Natural killer cell (primary cell): ENCODE measurements around the gene DEFB114. TPM values are rescaled to one million over a fixed set of nuclear protein-coding genes. Genes with fewer than 3 reads are reported as not detected.

Source experiments
- ATAC-seq, 3 donors: fragments of 150-1000 bp in 2 of 3; fragments of 200-7000 bp in 1 of 3; cut with Tn5 transposase; 1 replicate in 1 of 3; 2 replicates in 2 of 3; pipeline ENCODE4 v1.10.0; 2021; ENCODE audit warnings: mild to moderate bottlenecking in 2 of 3, moderate library complexity in 2 of 3
- DNase-seq, 2 donors: peaks; one replicate each; pipeline versions ENCODE4 v3.0.0 to v3.0.0-alpha.2; 2013 to 2021; ENCODE audit warnings: mixed read lengths in 1 of 2
- H3K27ac ChIP-seq: one replicate; pipeline ENCODE4 v1.5.1; 2013; ENCODE audit warnings: mild to moderate bottlenecking, low read length
- H3K27me3 ChIP-seq: one replicate; pipeline ENCODE4 v1.6.1; 2013; ENCODE audit warnings: low read length; ENCODE audit not compliant: control insufficient read depth, insufficient read depth
- H3K36me3 ChIP-seq: one replicate; pipeline ENCODE4 v1.6.1; 2013; ENCODE audit warnings: low read length; ENCODE audit not compliant: control insufficient read depth, insufficient read depth
- H3K4me1 ChIP-seq: one replicate; pipeline ENCODE4 v1.6.1; 2013; ENCODE audit warnings: low read length; ENCODE audit not compliant: control insufficient read depth, insufficient read depth
- H3K4me3 ChIP-seq: one replicate; pipeline ENCODE4 v1.5.1; 2013; ENCODE audit warnings: low read length
- H3K9me3 ChIP-seq: one replicate; pipeline ENCODE4 v1.6.1; 2013; ENCODE audit warnings: low read length; ENCODE audit not compliant: control insufficient read depth, insufficient read depth
- H3K27ac Mint-ChIP-seq, 2 donors: one replicate each; pipeline ENCODE4 v1.8.0; 2022; ENCODE audit warnings: mild to moderate bottlenecking in 2 of 2, mixed read lengths in 2 of 2, moderate library complexity in 1 of 2
- H3K27me3 Mint-ChIP-seq, 2 donors: one replicate each; pipeline ENCODE4 v1.8.0; 2022; ENCODE audit warnings: low read depth in 2 of 2, mixed read lengths in 2 of 2
- H3K36me3 Mint-ChIP-seq: one replicate; pipeline ENCODE4 v1.8.0; 2022; ENCODE audit warnings: mixed read lengths
- H3K4me1 Mint-ChIP-seq, 2 donors: one replicate each; pipeline ENCODE4 v1.8.0; 2022; ENCODE audit warnings: mixed read lengths in 2 of 2
- H3K4me3 Mint-ChIP-seq: one replicate; pipeline ENCODE4 v1.8.0; 2022; ENCODE audit warnings: mild to moderate bottlenecking, moderate library complexity, mixed read lengths
- H3K9me3 Mint-ChIP-seq, 2 donors: one replicate each; pipeline ENCODE4 v1.8.0; 2022; ENCODE audit warnings: mixed read lengths in 2 of 2
- WGBS: methylation state at CpG from one replicate; pipeline ENCODE4 v1.1.7; 2013; ENCODE audit warnings: missing lambda C conversion rate; ENCODE audit not compliant: insufficient coverage; 5-methylcytosine and 5-hydroxymethylcytosine counted together
- intact Hi-C: fragments of 100-400 bp; cut with micrococcal nuclease; formaldehyde crosslinking; loops from one replicate; pipeline ENCODE4 v1.14.2; 2022
- total RNA-seq, 4 donors: library from RNA; stranded (reverse); fragments of 120-200 nt in 1 of 4; gene quantifications; one replicate each; pipeline versions ENCODE4 v1.2.3 to v1.2.4, GENCODE V29; 2013 to 2022
- TF ChIP-seq, protein P1 (sequence below): fragments of 200-600 bp; IDR thresholded peaks from one replicate; pipeline ENCODE4 v1.8.0; 2022; ENCODE audit warnings: antibody characterized with exemption

The DEFB114 gene, protein sequence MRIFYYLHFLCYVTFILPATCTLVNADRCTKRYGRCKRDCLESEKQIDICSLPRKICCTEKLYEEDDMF
- total RNA-seq, result not detected
- not detected for total RNA-seq (2013)

DNA sequence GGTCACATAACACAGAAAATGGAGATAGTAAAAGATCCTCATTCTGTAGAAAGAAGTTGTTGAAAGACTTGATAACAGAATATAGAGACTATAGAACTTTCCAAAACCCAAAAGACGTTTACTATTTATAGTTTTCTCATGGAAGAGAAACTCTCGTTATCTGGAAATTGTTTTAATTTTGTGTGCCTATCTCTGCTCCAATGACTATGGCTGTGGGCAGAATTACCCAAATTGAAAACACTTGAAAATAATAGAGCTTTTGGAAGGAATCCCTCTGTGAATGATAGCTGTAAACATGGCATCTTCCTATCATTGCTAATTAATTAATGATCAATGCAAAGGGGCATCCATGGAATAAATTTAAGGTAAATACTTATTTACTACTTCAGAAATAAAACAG lies at the start of gene DEFB114:
Gene DEFB114, minus strand, starts transcription at position 101 of the 400 bp plus-strand sequence. Its CDS starts 59 bp downstream, at position 42.
- H3K36me3 Mint-ChIP-seq, result no peaks in the 10 kb centered on the region
- Histone ChIP-seq H3K36me3 (no peaks in the 10 kb centered on the region), H3K27me3 (no peaks in the 10 kb centered on the region), H3K9me3 (no peaks in the 10 kb centered on the region), H3K27ac (no peak within 1 kb of the TSS), H3K4me1 (no peaks in the 10 kb centered on the region), H3K4me3 (no peak within 1 kb of the TSS)
- WGBS, result 90% methylated on average over 1 of the region's 2 CpGs
- DNase-seq (no peak), ATAC-seq (no peak)
- no peak within 1 kb of the TSS for H3K4me3 Mint-ChIP-seq
- intact Hi-C loops, result no loop called here
- H3K4me1 Mint-ChIP-seq, result no peaks in the 10 kb centered on the region
- H3K27ac Mint-ChIP-seq, result no peak within 1 kb of the TSS
- TF ChIP-seq, protein P1, sequence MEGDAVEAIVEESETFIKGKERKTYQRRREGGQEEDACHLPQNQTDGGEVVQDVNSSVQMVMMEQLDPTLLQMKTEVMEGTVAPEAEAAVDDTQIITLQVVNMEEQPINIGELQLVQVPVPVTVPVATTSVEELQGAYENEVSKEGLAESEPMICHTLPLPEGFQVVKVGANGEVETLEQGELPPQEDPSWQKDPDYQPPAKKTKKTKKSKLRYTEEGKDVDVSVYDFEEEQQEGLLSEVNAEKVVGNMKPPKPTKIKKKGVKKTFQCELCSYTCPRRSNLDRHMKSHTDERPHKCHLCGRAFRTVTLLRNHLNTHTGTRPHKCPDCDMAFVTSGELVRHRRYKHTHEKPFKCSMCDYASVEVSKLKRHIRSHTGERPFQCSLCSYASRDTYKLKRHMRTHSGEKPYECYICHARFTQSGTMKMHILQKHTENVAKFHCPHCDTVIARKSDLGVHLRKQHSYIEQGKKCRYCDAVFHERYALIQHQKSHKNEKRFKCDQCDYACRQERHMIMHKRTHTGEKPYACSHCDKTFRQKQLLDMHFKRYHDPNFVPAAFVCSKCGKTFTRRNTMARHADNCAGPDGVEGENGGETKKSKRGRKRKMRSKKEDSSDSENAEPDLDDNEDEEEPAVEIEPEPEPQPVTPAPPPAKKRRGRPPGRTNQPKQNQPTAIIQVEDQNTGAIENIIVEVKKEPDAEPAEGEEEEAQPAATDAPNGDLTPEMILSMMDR, result no peak
- no peaks in the 10 kb centered on the region for H3K27me3 Mint-ChIP-seq
- H3K9me3 Mint-ChIP-seq, result peaks cover 0 to 9% of the 10 kb centered on the region in 2 donors

DNA sequence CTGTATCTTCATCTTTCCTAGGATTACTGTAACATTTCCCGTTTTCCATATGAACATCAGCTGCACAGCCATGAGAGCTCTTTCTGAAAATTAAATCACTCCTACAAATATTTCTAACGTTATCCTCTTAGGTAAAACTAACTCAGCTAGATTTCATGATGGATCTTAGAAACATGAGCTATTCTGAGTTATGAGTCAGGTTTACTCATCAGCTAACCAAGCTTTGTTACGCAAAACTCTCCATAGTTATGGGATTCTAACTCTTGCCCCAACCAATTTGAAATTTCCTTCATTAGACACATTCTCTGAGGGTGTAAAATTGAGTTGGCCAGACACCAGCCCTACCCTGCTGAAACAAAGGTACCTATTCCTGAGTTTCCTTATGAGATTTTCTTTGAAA lies 43.9 kb upstream of the DEFB114 start:
- Histone ChIP-seq H3K9me3 (no peaks in the 10 kb centered on the region), H3K4me1 (no peaks in the 10 kb centered on the region), H3K36me3 (no peaks in the 10 kb centered on the region), H3K27me3 (no peaks in the 10 kb centered on the region), H3K4me3 (no peak overlapping the region), H3K27ac (no peak overlapping the region)
- Mint-ChIP-seq H3K9me3 (peaks cover 3 to 8% of the 10 kb centered on the region in 2 donors), H3K4me3 (no peak overlapping the region), H3K4me1 (no peaks in the 10 kb centered on the region), H3K36me3 (no peaks in the 10 kb centered on the region), H3K27ac (no peak overlapping the region), H3K27me3 (no peaks in the 10 kb centered on the region)
- TF ChIP-seq, protein P1, result no peak
- intact Hi-C loops, result no loop called here
- ATAC-seq, result no peak
- DNase-seq, result no peak
- WGBS, result 94% methylated on average over 1 of the region's 3 CpGs

DNA sequence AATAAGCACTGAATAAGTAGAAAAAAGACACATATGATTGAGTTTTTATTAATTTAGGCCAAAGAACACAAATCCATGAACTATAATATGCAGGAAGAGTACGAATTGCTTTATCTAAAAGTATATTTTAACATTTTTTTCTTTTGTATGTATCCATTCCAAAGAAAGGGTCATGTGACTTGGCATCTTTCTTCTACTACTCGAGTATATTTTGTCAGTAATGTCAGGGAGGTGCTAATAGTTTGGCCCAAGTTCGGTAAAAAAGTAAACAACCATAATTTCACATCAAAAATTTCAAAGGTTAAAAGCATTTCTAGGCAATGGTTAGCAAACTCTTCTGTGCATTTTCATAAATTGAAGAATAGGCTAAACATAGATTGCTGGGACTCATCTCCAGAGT lies 39.2 kb upstream of the DEFB114 start:
- Histone ChIP-seq H3K4me1 (no peaks in the 10 kb centered on the region), H3K9me3 (no peaks in the 10 kb centered on the region), H3K36me3 (no peaks in the 10 kb centered on the region), H3K27ac (no peak overlapping the region), H3K4me3 (no peak overlapping the region), H3K27me3 (no peaks in the 10 kb centered on the region)
- no peak for DNase-seq
- no peaks in the 10 kb centered on the region for H3K36me3 Mint-ChIP-seq
- intact Hi-C loops, result no loop called here
- no peak for ATAC-seq
- no peaks in the 10 kb centered on the region for H3K4me1 Mint-ChIP-seq
- H3K9me3 Mint-ChIP-seq, result peaks cover 3 to 11% of the 10 kb centered on the region in 2 donors
- H3K27me3 Mint-ChIP-seq, result no peaks in the 10 kb centered on the region
- H3K4me3 Mint-ChIP-seq, result no peak overlapping the region
- TF ChIP-seq, protein P1, result no peak
- WGBS, result no CpG with 5 or more reads among the region's 3 CpGs
- H3K27ac Mint-ChIP-seq, result no peak overlapping the region

DNA sequence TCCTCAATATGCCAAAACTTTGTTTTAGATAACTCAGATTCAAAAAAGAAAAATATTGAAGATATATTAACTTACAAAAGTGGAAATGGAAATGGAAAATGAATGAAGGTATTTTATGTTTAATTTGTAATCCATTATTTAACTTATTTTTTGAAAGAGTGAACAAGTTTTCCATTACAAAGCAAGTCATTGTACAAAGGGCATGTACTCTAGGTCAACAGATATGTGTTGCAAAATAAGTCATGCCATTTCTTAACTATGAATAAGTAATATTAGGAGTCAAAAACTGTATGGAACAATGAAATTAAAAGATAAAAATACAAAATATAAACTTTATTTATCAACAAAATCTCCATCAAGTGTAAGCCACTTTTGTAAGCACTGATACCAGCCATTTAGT lies 31.3 kb upstream of the DEFB114 start:
- H3K27me3 Mint-ChIP-seq, result no peaks in the 10 kb centered on the region
- intact Hi-C loops, result no loop called here

More for the DNA sequence above, 31.3 kb upstream of the DEFB114 start:
- ATAC-seq (no peak), DNase-seq (no peak)
- H3K4me1 Mint-ChIP-seq, result no peaks in the 10 kb centered on the region
- H3K27ac Mint-ChIP-seq, result no peak overlapping the region
- H3K9me3 ChIP-seq, result no peaks in the 10 kb centered on the region
- H3K4me3 ChIP-seq, result no peak overlapping the region
- peaks cover 0 to 19% of the 10 kb centered on the region in 2 donors for H3K9me3 Mint-ChIP-seq
- no peak overlapping the region for H3K4me3 Mint-ChIP-seq
- H3K36me3 ChIP-seq, result no peaks in the 10 kb centered on the region
- H3K27ac ChIP-seq, result no peak overlapping the region
- H3K36me3 Mint-ChIP-seq, result no peaks in the 10 kb centered on the region
- no peaks in the 10 kb centered on the region for H3K4me1 ChIP-seq
- H3K27me3 ChIP-seq, result no peaks in the 10 kb centered on the region
- TF ChIP-seq, protein P1, result no peak
